ENCODE results near the gene EYS.
"Not testable (repeated sequence)": the region's sequence is repeated elsewhere in the genome, so short reads cannot be mapped to it uniquely, and the experiment has no call there.

DNA sequence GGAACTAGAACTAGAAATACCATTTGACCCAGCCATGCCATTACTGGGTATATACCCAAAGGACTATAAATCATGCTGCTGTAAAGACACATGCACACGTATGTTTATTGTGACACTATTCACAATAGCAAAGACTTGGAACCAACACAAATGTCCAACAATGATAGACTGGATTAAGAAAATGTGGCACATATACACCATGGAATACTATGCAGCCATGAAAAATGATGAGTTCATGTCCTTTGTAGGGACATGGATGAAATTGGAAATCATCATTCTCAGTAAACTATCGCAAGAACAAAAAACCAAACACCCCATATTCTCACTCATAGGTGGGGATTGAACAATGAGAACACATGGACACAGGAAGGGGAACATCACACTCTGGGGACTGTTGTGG is 1968.8 kb downstream of the EYS start:
- TF ChIP-seq, protein P1, sequence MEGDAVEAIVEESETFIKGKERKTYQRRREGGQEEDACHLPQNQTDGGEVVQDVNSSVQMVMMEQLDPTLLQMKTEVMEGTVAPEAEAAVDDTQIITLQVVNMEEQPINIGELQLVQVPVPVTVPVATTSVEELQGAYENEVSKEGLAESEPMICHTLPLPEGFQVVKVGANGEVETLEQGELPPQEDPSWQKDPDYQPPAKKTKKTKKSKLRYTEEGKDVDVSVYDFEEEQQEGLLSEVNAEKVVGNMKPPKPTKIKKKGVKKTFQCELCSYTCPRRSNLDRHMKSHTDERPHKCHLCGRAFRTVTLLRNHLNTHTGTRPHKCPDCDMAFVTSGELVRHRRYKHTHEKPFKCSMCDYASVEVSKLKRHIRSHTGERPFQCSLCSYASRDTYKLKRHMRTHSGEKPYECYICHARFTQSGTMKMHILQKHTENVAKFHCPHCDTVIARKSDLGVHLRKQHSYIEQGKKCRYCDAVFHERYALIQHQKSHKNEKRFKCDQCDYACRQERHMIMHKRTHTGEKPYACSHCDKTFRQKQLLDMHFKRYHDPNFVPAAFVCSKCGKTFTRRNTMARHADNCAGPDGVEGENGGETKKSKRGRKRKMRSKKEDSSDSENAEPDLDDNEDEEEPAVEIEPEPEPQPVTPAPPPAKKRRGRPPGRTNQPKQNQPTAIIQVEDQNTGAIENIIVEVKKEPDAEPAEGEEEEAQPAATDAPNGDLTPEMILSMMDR (IDR thresholded peaks at IDR 0.05; ENCODE audit: low read depth, low read length, poor library complexity, severe bottlenecking), result not testable (repeated sequence)
- not testable (repeated sequence) for TF ChIP-seq EZH2phosphoT487 (IDR thresholded peaks at IDR 0.05; ENCODE audit: borderline replicate concordance, low read length)
